CD4-positive, alpha-beta T cell treated with Interleukin-10 for 1 hour (primary cell): ENCODE measurements around the gene ACSS3.
"Not testable (repeated sequence)": the region's sequence is repeated elsewhere in the genome, so short reads cannot be mapped to it uniquely, and the experiment has no call there.

Experiments used
- DNase-seq: peaks from one replicate; pipeline ENCODE4 v3.0.0-alpha.2; 2020

Gene ACSS3

DNA sequence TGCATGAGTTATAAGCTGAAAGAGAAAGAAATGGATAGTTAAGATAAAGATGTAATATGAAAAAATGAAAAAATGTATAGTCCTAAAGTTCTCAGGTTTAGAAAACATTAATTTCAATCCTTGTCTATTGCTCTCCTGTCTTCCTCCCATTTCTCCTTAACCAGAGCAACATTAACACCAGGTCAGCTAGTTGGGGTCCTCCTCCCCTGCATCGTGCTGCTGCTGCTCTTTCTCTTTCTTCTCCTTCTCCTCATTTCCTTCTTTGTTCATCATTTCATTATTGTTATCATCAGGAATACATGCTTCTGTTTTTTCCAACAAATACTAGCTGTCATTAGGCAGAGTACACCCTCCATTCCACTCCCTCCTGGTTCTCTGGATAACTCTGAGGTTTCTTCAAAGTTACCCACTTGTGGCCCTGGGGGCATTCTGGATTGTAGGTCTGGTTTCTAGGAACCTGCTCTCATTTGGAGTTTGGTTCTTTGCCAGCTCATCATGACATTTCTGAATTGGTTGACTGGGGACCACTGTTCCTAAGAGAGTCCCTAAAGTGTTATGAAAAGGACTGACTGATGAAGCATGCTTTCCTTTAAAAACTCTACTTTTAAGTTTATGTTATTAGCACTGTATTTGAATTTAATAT is 17.0 kb downstream of the ACSS3 start:
- no peak for DNase-seq

DNA sequence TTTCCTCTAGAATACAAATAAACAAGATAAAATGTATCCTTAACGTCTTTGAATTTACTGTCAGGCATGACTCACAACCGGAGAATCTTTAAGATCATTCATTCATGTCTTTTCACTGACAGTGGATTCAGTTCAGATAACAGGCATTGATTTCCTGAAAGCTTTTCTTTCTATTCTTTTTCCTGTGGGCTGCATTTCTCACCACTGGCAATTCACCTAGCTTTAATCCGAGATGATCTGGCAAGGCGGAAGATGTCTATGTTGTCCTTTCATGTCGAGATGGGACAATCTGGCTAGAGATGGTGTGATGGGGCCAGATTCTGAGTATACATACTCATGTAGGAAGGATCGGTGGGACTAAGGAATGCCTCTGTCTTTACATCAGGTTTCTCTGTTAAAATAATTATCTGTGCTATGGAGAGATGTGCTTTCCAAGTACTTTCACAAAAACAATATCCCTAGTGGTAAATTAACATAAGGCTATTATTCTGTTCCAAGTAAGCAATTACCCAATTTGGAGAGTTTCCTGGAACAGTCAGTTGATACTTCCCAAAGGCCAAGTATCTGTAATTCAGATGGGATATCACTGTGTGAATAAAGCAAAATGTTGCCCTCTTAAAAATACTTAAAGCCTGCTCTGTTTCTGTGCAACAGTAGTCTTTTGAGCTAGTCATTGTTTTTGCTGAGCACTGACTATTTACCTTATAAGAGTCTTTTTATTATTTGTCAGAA is 17.8 kb downstream of the ACSS3 start:
- no peak for DNase-seq

DNA sequence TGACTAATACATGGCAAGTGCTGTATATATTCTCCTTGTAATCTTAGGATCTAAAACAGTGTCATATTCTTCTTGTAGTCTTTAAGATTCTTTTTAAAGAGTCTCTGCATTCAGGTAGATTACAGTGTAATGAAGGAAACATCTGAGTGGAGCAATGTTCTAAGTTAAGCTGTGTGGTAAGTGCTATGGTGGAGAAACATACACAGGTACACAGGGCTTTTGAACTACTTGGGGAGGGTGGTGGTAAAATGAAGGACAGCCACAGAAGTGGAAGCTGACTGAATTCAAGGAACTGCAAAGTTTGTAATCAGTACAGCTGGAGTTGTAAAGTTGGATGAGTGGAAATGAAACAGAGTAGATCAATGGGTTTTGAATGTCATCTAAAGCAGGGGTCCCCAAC is 27.8 kb downstream of the ACSS3 start:
- no peak for DNase-seq

DNA sequence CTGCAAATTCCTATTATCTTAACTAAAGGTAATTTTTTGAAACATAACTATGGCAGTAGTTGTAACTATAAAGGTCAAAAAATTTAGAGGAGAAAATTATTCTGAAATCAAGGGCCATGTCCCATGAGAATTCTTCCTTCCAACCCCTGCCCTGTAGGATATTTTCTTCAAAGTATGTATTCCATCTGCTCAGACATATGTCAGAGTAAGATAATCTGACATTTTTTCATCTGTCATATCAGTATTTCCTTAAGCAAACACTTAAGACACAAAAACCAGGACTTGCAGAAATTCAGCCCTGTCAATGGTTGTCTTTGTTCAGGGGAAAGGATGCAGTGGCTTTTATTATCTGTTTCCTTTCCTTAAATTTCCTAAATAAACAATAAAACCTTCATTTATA is 36.3 kb downstream of the ACSS3 start:
- DNase-seq, result no peak

DNA sequence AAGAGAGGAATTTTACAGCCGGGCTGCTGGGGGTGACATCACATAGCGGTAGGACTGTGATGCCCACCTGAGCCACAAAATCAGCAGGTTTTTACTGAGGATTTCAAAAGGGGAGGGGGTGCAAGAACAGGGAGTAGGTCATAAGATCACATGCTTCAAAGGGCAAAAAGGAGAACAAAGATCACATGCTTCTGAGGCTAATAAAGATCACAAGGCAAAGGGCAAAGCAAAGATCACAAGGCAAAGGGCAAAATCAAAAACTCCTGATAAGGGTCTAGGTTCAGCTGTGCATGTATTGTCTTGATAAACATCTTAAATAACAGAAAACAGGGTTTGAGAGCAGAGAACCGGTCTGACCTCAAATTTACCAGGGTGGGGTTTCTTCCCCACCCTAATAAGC is 41.2 kb downstream of the ACSS3 start:
- not testable (repeated sequence) for DNase-seq

DNA sequence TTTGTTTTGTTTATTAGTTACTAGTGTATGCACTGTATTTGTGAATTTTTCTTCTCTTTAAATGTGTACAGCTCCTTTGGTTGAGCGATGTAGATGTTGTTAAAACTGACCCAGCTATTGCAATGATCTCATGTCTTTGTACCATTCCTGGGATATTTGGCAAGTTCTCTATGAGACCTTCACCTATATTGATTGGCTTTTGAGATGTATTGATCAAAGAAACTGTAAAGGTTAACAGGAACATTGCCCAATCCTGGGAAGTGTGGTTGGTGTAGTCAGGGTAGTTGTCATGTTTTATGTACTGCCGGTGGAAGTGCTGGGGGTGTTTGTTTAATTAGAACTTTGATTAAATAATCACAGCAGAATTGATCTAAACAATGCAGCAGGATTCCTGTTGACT is 43.1 kb downstream of the ACSS3 start:
- DNase-seq, result no peak

DNA sequence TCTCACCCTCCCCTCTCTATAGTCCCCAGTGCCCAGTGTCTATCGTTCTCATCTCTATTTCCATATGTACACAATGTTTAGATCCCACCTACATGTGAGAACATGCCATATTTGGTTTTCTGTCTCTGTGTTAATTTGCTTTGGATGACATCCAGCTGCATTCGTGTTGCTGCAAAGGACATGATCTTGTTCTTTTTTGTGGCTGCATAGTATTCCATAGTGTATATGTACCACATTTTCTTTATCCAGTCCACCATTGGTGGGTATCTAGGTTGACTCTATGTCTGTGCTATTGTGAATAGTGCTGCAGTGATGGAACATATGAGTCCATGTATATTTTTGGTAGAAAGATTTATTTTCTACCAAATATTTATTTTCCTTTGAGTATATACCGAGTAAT is 45.7 kb downstream of the ACSS3 start:
- DNase-seq, result no peak

DNA sequence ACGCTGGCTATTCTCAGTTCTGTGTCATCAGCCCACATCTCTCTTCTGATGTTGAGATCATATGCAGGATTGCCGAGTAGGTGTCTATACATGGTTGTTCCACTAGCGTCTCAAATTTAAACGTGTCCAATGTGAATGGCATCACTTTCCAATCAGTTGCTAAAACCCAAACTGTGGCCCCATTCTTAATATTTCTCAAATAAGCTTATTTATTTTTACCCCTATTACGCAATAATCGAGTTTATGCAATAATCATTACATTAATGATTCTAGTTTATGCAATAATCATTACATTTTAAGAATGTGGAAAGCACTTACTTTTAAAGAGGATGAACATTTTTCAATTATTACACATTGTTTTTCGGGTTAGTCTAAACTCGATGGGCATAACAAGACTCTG is 47.8 kb downstream of the ACSS3 start:
- DNase-seq, result no peak

DNA sequence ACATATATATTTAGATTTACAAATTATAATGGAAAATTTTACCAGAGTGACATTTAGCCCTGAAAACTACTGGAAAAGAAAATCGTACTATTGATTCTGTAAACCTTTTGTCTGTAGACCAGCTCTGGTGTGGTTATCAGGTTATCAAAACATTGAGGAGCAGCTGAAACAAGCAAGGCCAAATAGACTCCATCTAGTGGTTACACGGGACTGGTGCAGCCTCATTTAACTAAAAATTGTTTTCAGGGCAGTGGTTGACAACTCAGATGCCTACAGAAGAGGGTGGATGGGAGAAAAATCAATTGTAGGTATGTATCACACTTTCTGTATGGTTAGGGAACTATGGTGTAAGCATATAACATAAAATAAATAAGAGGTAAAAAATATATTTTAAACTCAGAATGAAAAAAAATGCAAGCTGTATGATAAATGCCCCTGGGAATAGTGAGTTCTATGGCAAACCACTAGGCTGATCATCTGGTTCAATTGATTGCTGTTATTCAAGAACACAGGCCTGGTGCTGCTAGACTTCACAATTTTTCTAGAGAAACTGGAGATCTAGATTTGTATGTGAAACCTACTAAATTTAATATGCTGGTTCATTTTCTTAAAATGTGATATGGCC is 51.2 kb downstream of the ACSS3 start:
- DNase-seq, result no peak

DNA sequence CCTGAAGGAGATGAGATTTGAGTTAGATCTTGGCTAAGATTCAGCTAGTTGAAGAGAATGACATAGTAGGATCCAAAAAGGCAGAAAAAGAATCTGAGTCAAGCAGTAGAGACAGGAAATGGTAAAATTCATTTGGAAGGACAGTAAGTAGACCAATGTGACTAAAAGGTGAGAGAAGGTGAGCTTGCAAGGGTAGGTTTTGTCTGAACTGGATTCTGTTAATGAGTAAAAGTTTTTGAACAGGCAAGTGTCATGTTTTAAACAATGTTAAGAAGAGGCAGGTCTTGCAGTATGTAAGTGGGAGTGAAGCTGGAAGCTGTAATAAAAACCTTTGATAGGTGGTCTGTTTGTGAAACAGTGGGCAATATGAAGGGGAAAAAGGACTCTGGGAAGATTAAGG is 58.6 kb downstream of the ACSS3 start:
- no peak for DNase-seq

DNA sequence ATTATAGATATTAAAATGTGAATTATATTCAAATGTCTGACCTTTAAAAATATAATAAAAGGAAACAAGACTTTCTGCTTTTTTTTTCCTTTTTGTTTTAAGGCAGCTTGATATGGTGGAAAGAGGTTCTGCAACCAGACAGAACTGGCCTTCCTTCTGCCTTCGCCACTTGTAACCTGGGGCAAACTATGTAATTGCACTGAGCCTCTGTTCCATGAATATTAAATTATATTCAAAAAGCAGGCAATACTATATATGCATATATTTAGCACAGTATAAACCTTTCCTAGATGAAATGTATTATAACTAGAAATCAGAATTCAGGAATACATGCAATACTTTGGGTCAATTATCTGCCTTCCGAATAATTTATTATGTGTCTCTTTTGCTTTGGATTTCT is 59.9 kb downstream of the ACSS3 start:
- DNase-seq, result no peak

DNA sequence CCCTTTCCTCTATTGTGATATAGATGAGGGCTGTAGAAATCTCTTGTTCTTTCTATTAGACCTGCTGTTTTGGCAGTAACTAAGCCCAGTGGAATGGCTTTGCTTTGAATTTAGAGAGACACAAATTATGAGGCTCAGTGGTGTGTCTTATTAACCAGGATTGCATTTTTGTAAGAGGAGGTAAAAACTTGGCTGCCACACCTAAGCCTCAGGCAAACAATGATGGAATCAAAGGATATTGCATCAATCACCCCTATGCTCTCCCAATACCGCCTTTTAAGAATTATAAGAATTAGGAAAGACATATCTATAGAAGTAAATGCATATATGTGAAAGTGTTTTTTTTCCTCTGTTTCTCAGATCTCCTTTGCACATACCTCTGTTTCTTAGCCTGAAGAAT is 63.3 kb downstream of the ACSS3 start:
- no peak for DNase-seq

DNA sequence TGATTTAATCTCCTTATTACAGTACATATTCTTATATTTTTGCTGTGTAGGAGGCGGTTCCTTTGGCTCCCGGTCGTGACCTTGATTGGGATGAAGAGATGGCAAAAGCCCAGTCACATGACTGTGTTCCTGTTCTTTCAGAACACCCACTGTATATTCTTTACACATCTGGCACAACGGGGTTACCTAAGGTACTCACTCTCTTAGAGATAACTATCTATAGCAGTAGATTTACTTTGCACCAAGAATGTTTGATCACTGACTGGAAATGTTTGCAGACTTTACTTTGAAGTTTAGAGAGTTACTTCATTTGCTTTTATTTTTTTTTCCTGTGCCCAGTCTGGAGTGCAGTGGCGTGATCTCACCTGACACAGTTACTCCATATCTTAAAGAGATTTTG is 65.2 kb downstream of the ACSS3 start:
- DNase-seq, result no peak

DNA sequence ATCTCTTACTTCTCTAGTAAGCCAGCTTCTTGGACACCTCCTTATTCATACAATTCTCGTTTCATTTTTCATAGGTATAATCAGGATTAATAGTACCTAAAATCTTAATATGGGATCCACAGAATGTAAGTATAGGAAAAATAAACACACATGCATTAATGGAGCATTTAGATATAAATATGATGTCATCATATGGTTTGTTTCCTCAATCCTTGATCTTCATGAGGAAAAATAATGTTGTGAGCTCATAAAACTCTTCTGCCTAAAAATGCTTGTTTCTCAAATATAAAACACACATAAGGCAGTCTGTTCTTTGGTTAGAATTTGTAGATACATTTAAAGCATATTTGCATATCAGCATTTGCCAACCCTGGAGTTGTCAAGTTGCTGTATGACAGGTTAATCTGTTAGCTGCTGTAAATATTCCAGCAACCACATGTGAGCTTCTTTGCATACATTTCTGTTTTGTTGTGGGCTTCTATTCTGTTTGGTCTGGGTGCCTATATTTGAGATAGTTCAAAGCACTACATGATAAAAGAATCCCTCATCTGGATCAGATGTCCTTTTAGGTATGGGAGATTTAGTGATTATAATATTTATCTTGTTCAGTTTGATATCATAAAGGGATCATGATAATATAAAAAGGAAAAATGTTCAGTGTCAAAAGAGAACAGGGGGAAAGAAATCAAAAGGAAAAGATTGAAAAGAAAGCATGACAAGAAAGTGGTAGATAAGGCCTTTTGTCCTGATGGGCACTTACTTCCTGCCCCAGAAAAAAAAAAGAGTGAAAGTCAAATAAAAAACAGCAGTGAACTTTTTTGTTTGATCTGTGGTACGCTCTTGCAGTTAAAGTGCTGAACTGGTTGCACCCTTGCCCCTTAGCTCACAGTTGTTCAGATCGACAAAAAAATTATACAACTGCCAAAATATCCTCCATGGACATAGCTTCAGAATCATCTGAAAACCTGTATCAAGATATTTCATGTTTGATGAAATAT is 68.6 kb downstream of the ACSS3 start:
- no peak for DNase-seq

DNA sequence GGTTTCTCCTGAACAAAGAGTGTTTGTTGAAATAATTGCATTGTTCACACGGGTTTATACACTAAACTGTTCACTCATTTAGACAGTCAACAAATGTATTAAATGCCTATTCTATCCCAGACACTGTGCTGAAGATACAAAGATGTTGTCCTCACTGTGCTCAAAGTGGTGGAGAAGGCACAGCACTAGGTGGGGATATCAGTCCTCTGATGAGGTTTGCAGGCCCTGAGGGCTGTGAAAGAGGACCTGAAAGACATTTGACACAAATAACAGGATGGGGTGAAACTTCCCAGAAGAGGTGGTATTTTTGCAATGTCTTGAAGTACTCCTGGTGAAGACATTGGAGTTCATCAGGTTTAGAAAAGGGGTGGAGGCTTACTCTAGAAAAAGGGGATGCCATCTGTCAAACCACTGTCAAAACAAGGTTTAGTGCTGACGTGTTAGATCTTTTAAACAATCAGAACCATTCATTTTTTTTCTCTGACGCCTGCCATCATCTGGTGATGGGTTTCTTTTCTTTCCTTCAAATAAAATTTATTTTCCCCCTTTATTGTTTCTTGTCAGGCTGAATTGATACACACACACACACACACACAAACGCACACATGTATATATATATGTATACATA is 69.5 kb downstream of the ACSS3 start:
- DNase-seq, result no peak

DNA sequence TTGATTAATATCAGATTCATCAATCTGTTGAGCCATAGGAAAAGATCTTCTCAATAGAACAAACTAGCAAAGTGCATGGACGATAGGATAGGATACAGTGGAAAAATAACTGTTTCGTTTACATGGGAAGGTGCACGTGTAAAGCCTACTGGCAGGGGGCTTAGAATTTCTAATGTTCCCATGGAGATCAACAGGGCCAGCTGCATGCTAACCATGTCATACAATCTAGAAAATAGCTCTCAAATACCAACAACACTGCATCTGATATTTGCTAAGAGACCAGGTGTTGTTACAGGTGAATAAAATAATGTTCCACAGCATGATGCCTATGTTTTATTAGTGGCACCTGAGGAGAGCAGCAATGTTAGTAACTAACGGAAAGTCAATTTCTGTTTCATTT is 72.5 kb downstream of the ACSS3 start:
- no peak for DNase-seq

DNA sequence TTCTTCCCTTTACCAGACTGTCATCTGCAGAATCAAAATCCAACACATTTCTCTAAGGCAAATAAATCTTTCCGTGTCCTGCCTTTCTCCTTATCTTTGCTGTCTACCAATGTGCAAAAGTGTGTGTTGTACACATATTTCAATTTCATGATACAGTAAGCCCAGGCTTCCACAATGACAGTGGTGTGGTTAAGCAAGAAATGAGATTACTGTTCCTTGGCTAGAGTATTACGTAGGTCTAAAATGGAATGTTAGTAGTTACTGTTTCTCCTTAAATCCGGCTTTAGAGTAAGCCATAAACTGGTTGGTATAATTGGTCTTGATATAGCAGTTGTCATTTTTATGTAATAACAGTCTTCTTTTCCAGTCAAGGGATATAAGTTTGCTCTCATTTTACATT is 82.0 kb downstream of the ACSS3 start:
- DNase-seq, result no peak

DNA sequence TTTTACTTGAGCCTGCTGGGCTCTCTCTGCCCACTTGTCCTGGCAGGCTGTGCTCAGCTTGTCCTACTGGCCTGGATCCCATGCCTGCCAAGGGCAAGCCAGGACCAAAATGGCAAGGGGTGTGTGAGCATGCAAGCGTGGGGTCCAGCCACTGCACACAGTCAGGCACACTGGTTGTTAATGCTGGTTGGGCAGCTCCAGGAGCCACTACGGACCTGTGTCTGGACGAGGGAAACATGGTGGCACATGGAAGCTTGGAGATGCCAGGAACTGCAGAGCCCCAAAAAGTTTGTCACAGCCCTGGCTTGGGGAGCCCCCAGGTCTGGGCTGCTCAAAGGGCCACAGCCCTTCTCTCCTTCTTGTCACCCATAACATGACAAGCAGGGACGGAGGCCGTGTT is 83.8 kb downstream of the ACSS3 start:
- DNase-seq, result no peak

DNA sequence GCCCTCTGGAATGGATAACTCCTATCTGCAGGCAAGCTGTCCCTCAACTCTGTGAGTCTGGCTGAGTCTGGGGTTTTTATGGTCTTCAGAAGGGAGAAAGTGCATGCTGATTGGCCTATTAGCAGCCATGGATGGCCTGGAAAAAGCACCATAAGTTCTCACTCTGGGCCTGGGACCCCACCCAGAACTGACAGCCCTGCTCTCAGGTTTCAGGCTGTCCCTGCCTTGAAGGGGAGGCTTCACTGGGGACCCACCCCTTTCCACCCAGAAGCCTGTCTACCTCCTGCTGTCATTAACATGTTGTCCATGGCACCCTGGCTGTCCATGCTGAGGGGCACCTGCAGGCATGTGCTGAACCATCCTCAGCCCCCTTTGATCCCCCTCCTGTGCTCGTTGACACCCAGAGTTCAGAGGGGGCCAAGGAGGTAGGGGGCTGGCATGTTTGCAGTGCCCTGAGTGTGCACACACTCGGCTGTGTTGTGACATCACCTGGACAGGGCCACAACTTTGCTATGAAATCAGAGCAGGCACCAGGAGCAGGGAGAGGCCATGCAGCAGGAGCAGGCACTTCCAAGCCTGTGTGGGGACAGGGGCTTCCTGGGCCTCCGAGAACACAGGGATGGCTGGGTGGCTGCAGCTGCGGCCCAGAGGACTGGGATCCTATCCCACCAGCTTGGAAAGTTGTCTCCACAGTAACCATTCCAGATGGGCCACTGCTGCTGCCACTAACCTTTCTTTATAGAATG is 84.7 kb downstream of the ACSS3 start:
- no peak for DNase-seq

DNA sequence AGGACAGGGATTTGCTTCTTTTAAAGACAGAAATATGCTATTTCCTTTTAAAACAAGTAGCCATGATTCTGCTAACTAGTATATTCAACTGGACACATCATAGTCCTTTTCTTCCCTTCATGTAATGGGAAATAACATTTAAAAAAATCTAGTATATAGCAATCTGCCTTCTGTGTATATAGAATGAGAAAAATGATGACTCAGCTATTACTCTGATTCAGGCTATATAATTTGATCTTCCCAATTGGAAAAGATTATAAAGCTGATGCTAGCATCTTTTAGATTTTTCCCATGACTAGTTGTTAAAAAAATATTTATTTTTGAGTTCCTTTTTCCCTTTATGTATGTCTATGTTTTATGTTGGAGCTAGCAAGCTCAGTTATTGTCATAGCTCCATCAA is 86.9 kb downstream of the ACSS3 start:
- DNase-seq, result no peak

DNA sequence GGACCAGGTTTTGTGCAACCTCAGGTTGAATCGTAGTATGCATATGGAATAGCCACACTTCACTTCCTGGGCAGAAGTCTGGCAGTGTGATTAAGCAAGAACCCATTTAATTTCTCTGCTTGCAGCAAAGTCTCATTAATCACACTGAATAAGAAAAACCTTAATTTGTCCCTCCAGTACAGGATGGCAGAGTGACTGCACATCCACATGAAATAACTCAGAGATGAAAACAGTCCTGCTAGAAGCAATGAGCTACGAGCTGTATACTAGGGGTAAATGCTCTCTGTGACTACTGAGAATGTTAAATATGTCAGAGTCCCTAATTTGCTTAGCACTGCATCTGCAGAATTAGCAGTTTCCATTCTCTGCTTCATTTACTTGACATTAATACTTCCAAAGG is 88.9 kb downstream of the ACSS3 start:
- DNase-seq, result no peak

DNA sequence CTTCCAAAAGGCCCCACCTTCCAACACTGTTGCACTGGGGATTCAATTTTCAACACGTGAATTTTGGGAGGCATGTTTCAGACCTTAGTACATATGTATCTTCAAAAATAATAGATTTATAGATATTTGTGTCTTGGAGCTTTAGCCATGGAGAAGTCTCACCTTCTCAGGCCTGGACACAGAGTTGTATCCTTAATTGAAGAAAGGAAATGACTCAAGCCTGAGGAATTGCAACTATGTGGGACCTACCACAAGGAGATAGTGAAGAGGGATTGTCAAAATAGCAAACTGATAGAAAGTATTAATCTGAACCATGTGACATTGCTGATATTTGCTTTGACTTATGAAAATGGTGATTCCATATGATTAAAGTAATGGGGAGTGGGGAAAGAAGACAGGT is 89.8 kb downstream of the ACSS3 start:
- DNase-seq, result no peak
